ENCODE measurements around the gene SUCLG2.

SUCLG2 gene

GRCh38 chr3:67495751-67496150, 158.7 kb downstream of the SUCLG2 start:
- no peak for DNase-seq

DNA sequence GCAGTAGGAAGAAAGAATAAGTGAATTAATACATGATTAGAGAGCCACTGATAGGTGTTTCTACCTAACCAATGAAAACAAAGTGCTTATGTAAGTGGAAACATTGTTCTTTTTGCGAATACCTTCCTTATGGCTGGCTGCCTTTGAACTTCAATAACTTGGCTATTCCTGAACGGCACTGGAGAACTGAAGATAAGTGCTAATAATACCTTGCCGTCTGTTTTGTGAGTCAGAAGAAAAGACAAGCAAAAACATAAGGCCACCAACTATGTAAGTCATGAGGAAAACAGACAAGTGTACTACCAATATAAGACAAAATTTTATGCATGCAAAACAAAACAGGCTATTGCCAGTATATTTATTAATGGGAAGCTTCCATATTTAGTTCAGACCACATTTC, 160.6 kb downstream of the SUCLG2 start:
- no peak for DNase-seq

DNA sequence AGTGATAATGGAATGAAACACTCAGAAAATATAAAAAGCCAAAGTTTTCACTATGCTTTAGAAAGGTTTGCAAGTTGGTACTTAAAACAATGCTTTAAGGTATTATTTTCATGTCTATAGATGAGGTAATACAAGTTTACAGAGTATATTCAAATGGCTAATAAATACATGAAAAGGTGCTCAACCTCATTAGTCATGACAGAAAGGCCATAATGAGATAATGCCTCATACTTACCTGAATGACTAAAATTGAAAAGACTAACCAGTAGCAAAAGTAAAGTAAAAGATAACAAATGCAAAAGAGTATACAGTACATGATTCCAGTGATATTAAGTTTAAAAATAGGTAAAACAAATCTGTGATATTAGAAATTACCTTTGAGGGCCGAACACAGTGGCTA, 163.8 kb downstream of the SUCLG2 start:
- DNase-seq, result no peak

GRCh38 chr3:67489816-67490215, 164.6 kb downstream of the SUCLG2 start:
- DNase-seq, result no peak

DNA sequence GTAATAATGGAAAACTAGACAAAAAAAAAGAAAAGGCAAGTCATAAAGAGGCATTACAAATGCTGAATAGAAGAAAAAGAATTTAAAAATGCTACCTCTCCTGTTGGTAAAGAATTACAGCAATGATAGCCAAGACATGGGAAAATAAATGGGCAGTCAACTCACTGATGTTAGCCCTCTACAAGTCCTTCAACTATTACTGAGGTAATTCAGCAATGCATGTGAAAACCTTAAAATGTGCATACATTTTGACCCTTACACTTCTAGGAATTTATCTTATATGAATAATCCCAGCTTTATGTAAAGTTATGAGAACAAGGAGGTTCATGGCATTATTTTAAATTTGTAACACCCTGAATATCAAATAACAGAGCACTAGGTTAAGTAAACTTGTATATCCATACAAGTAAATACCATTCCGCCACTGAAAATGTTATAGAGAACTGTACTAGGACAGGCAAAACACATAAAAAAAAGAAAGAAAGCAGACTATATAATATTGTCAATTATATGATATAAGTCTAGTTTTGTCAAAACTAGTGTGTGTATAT, 166.8 kb downstream of the SUCLG2 start:
- DNase-seq, result no peak

- DNase-seq, result no peak
Measured at GRCh38 chr3:67486883-67487282, 167.5 kb downstream of the SUCLG2 start.

GRCh38 chr3:67484085-67484484, 170.3 kb downstream of the SUCLG2 start:
- DNase-seq, result no peak

DNA sequence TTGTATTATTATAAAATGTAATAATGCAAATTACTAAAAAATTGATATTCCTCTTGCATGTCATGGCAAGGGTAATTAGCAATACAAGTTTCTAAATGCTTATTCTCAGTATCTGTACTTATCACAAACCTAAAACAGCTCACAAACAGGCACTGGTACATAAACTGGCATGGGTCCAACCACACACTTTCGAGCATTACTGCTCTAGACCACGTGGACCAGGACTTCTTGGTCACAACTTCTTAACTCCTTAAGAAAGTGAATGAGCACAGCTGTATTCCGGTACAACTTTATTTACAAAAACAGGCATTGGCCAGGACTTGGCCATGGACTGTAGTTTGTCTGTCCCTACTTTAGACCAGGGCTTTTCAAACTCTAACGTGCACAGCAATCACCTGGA, 173.3 kb downstream of the SUCLG2 start:
- DNase-seq, result no peak

- no peak for DNase-seq
Measured at GRCh38 chr3:67478423-67478822, 176.0 kb downstream of the SUCLG2 start.

GRCh38 chr3:67474311-67474710, 180.1 kb downstream of the SUCLG2 start:
- DNase-seq, result no peak

GRCh38 chr3:67472674-67473201, 181.7 kb downstream of the SUCLG2 start:
- DNase-seq, result no peak

- DNase-seq, result no peak
Measured at GRCh38 chr3:67470207-67470606, 184.2 kb downstream of the SUCLG2 start.

GRCh38 chr3:67468511-67468910, 185.9 kb downstream of the SUCLG2 start:
- no peak for DNase-seq

GRCh38 chr3:67463656-67464055, 190.8 kb downstream of the SUCLG2 start:
- no peak for DNase-seq

- peak; percentile 30 for DNase-seq
Measured at GRCh38 chr3:67462187-67462586, 192.2 kb downstream of the SUCLG2 start.

- peak; percentile 75 for DNase-seq
Measured at GRCh38 chr3:67461667-67462142, 192.7 kb downstream of the SUCLG2 start.

GRCh38 chr3:67460841-67461510, 193.4 kb downstream of the SUCLG2 start:
- DNase-seq, result no peak

DNA sequence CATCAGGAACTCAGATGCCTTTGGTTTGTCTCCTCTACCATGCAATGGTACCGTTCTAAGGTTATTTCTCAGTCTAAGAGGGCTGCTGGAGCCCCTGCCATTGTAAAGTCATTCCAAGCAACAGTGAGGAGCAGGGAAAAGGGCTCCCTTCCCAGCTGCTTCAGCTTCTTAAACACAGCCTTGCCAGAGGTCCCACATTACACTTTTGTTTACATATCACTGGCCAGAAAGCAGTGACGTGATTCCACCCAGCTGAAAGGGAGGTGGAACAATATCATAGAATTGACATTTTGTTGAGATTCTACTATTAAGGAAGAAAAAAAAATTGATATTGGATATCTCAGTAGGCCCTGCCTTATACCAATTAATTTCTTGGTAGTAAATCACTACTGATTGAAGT, 194.6 kb downstream of the SUCLG2 start:
- DNase-seq, result no peak

DNA sequence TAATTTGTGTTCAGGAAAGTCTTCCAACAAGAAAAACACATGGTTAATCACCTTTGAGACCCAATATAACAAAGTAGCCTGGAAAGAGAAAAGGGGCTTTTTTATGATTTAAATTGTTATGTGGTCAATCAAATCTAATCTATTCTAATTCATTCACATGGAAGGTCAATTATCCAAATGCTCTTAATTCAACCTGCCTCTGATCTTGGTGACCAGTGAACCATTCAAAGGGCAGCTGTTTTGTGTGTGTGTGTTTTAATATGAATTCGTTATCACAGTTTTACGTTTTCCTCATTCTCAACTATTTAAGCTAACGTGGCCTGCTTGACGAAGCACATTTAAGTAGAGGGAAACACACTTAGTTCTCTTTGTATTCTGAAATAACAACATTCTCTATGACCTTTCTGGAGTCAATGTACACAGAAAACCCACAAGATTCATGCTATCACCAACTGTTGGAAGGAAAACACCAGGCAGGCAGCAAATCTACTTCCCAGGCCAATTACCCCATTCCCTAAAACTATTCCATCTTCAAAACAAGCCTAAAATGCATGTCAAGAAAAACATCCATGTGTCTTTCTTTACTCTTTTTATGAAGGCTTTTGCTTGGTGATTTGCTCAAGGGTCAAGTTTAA, 195.4 kb downstream of the SUCLG2 start:
- DNase-seq, result peak; percentile 21

GRCh38 chr3:67458408-67458807, 196.0 kb downstream of the SUCLG2 start:
- peak; percentile 35 for DNase-seq

- DNase-seq, result no peak
Measured at GRCh38 chr3:67453628-67454027, 200.8 kb downstream of the SUCLG2 start.

DNA sequence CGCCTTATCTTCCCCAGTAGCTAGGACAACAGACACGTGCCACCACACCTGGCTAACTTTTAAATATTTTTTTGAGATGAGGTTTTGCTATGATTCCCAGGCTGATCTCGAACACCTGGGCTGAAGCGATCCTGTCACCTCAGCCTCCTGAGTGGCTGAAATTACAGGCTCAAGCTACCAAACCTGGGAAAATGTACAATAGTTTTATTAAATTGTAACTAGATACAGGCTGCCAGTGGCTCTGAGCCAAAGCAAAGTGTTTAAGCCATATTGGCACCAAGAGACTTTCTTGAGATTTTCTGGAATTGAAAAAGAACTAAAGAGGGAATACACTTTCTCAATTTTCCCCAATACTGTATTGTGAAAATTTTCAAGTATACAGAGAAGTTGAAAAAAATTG, 204.3 kb downstream of the SUCLG2 start:
- DNase-seq, result peak; percentile 22

DNA sequence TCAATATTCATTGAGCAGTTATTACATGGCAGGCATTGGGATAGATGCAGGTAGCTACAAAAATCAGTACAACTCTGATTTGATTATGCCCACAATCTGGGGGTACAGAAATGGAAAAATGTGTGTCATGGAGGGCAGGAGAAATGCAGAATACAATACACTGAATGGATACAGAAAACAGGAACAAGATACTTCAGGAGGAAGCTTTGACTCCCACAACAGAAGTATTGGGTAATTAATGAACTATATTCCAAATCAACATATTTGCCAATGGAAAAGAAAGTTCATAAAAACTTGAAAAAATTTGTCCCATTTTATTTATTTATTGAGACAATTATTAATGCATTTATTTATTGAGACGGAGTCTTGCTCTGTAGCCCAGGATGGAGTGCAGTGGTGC, 207.0 kb downstream of the SUCLG2 start:
- DNase-seq, result no peak

DNA sequence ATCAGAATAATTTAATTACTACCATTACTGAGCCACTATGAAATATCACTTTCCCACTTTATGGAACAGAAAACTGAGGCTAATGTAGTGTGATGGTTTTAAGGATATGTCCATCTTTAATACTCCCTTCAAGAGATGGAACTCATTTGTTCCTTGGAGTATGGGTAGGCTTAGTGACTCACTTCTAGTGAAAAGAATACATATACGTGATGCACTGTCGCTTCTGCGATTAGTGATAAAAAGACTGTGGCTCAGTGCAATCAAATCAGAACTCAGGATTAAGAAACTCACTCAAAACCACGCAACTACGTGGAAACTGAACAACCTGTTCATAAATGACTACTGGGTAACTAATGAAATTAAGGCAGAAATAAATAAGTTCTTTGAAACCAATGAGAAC, 216.6 kb downstream of the SUCLG2 start:
- no peak for DNase-seq

All from NCI-H2171 treated with DMSO at 0.1 percent for 48 hours (cell line).